ENCODE measurements around the gene SYT7. TPM values are rescaled to one million over a fixed set of nuclear protein-coding genes. Genes with fewer than 3 reads are reported as not detected.
A peak's percentile ranks its signal among the peaks of the same experiment; 100 is the strongest.

The SYT7 gene
- total RNA-seq, 1 experiment from 2014 or later = 0.12 TPM

DNA sequence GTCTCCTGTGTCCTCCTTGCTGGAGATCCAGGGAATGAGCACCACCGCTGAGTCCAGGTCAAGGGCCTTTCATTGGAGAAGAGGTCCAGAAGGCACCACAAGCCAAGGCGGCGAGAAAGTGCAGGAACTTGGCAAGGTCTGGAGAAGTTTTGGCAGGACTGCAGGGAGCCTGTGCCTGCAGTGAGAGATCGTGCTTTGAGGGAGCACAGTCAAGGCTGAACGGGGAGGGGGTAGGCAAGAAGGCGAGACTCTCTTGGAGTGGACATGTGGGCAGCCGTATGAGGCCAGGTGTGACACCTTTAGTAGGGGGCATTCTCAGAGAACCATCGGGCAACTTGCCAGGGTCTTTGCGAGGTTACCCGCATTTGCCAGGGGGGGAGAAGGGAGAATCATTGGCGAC, 41.9 kb downstream of the SYT7 start:
- no peak for DNase-seq (ENCODE audit: low spot score)

DNA sequence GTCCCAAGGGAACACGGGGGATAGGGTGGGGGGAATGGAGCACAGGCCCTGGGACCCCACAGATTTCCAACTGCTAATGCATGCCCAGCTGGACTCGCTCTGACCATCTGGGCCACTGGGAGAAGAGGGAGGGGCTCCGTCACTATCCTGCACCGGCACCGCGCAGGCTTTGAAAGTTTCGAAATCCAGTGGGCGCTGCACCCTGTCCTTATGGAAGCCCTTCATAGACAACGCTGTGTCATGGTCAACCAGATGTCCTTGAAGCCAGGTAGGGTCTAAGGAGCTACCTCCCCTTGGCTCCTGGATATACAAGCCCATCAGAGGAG, 42.3 kb downstream of the SYT7 start:
- no peak for DNase-seq (ENCODE audit: low spot score)

DNA sequence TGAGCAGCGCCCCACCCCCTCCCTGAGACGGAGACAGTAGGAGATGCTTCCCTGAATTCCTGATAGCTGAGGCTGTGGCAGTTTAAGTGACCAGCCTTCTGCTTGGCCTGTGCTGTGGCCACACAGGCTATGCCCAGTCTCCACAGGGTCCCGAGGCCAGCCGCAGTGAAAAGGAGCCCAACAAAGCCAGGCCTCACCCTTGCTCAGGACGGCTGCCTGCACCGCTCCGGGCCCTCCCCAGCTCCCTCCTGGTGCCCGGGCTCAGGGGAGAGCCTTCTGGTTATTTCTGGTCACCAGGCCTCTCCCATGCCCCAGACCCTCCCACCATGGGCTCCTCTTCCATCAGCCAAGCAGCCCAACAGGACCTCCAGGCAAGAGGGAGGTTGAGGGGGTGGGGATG, 43.5 kb downstream of the SYT7 start:
- no peak for DNase-seq (ENCODE audit: low spot score)

GRCh38 chr11:61536676-61537270, 44.1 kb downstream of the SYT7 start:
- no peak for DNase-seq (ENCODE audit: low spot score)

- no peak for DNase-seq (ENCODE audit: low spot score)
These were observed 44.7 kb downstream of the SYT7 start for GRCh38 chr11:61535998-61536675.

GRCh38 chr11:61534933-61535839, 45.7 kb downstream of the SYT7 start:
- no peak for DNase-seq (ENCODE audit: low spot score)

GRCh38 chr11:61534025-61534932, 46.6 kb downstream of the SYT7 start:
- DNase-seq (ENCODE audit: low spot score) = no peak

DNA sequence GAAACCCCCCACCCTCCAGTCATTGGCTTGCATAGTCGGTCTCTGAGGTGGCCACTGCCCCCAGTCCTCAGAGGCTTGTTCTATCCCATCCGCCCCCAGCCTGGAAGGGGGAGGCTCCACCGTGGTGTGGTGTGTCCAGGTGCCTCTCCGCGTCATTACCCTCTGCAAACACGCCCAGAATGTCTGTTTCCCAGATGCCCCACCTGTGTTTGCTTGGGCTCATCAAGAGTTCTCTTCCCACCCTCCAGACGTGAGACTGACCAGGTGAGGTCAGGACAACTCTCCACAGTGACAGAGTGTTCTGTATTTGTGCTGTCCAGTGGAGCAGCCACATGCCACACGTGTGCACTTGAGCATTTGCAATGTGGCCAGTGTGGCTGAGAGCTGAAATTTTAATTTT, 47.5 kb downstream of the SYT7 start:
- no peak for DNase-seq (ENCODE audit: low spot score)

DNA sequence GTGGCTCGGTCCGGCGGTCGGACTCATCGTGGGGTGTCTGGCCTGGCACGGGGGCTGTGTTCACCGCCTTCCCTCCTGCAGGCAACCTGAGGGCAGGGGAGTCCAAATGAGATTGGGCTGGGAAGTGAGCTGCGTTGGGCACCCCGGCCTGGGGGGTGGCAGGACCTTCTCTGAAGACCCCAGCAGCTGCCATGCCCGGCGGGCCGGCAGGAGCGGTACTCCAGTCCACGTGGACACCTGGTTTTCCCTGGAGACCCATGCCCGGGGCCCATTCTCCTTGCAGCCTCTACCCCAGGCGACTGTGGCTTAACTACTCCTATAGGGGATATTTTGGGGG, 47.9 kb downstream of the SYT7 start:
- DNase-seq (ENCODE audit: low spot score) = no peak

GRCh38 chr11:61532134-61533038, 48.5 kb downstream of the SYT7 start:
- DNase-seq (ENCODE audit: low spot score) = peak; percentile 45

- DNase-seq (ENCODE audit: low spot score) = no peak
These were observed 49.8 kb downstream of the SYT7 start for GRCh38 chr11:61531044-61531443.

DNA sequence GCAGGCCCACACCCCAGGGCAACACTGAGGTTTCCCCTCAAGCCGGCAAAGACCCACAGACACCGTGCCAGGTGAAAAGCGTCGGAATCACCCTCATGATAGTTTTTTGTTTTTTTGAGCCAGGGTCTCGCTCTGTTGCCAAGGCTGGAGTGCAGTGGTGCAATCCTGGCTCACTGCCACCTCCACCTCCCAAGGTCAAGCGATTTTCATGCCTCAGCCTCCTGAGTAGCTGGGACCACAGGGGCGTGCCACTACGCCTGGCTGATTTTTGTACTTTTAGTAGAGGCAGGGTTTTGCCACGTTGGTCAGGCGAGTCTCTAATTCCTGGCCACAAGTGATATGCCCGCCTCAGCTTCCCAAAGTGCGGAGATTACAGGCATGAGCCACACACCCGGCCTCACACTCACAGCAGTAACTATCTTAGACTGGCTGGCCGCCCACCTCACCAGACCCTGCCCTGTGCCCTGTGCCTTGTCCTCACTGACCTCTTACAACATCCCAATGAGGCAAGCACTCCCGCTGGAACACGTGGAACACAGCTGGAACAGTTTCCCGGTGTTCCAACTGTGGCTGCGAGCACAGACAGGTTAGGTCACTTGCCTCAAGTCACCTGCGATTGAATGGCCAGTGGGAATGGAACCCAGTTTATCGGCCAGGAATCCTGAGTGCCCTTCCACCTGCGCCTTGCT, 51.2 kb downstream of the SYT7 start:
- DNase-seq (ENCODE audit: low spot score) = no peak

GRCh38 chr11:61528114-61528513, 52.8 kb downstream of the SYT7 start:
- no peak for DNase-seq (ENCODE audit: low spot score)

- DNase-seq (ENCODE audit: low spot score) = no peak
These were observed 53.7 kb downstream of the SYT7 start for GRCh38 chr11:61526956-61527731.

DNA sequence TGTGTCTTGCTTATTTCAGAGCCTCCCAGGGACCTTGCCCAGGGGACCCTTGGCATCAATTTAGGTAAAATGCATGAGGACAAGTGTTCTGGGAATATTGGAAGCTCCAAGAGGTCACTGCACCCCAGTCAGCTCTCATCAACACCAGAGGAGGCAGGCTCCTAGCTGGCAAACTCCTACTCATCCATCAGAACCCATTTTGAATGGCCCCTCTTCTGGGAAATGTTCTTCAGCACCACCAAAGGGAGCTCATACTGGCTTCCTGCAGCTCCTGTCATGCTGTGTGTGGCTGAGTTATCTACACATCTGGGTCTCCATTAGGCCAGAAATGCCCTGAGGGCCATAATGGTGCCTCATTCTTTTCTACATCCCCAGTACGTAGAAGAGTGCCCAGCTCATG, 54.6 kb downstream of the SYT7 start:
- no peak for DNase-seq (ENCODE audit: low spot score)

GRCh38 chr11:61524963-61525587, 55.8 kb downstream of the SYT7 start:
- DNase-seq (ENCODE audit: low spot score) = no peak

GRCh38 chr11:61524446-61524845, 56.4 kb downstream of the SYT7 start:
- no peak for DNase-seq (ENCODE audit: low spot score)

DNA sequence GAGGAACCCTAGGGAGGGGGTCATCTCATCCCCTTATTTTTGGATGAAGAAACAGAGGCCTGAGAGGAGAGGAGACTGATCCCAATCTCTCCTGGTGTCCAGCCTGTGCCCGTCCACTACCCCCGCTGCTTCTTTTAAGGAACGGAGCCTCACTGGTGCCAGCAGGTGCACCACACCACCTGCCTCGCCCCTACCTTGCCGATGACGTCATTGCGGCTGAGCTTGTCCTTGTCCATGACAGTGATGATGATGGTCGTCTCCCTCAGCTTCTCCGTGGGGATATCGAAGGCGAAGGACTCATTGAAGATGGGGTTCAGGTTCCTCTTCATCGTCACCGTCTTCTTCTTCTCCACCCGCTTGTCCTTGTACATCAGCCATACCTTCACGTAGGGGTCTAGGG, 58.0 kb downstream of the SYT7 start:
- no peak for DNase-seq (ENCODE audit: low spot score)

Data from A172 (cell line).